HCT116 (cell line): ENCODE measurements around the gene HTT-AS. TPM values are rescaled to one million over a fixed set of nuclear protein-coding genes. Genes with fewer than 3 reads are reported as not detected.

Experiments
- ATAC-seq: fragments of 200-7000 bp; cut with Tn5 transposase; 2 replicates; pipeline ENCODE4 v1.9.1; 2020; ENCODE audit warnings: mild to moderate bottlenecking, moderate library complexity
- BruUV-seq: library from RNA; stranded (reverse); fragments of 400-500 nt; replicated peaks from 2 replicates; lab custom pipeline; 2021; lab: Mats Ljungman, UMichigan
- CTCF ChIA-PET: fragments of 300-600 bp; sonication (Branson Sonifier 250); formaldehyde crosslinking; loops from one replicate; lab custom pipeline; 2021; ENCODE audit warnings: antibody characterized with exemption; lab: Charles Lee
- POLR2A ChIA-PET: fragments of 300-600, 350-600 bp; sonication (Branson Sonifier 250); formaldehyde crosslinking; loops from one replicate; lab custom pipeline; 2021; ENCODE audit warnings: antibody characterized with exemption; lab: Charles Lee
- RAD21 ChIA-PET, 2 experiments: fragments of 300-600 bp; sonication (Branson Sonifier 250); formaldehyde crosslinking; loops; one replicate each; lab custom pipeline; 2023; ENCODE audit warnings: low total read pairs in 2 of 2; ENCODE audit not compliant: uncharacterized antibody in 2 of 2, unreplicated experiment in 2 of 2, low non-redundant PET in 1 of 2; lab: Charles Lee
- DNase-seq: peaks from one replicate; pipeline ENCODE4 v3.0.0-alpha.2; 2010; ENCODE audit warnings: low read depth, low spot score
- H2AFZ ChIP-seq: fragments of 200-600 bp; shearing (Covaris generic), sonication (generic); 2 replicates; pipeline ENCODE4 v1.6.1; 2017; ENCODE audit warnings: low read depth, mixed run types, mixed read lengths, antibody characterized with exemption, low read length; ENCODE audit not compliant: poor library complexity, severe bottlenecking
- H3K27ac ChIP-seq: 2 replicates; pipeline ENCODE4 v1.5.1; 2012; ENCODE audit warnings: low read depth, low read length
- H3K27me3 ChIP-seq: fragments of 200-600 bp; sonication (generic); 2 replicates; pipeline ENCODE4 v1.6.1; 2016; ENCODE audit warnings: mixed run types, low read length, mixed read lengths; ENCODE audit not compliant: insufficient read depth
- H3K36me3 ChIP-seq, 2 experiments: fragments of 200-500 bp in 1 of 2; fragments of 200-600 bp in 1 of 2; sonication (Bioruptor generic) in 1 of 2; sonication (generic) in 1 of 2; 2 replicates each; pipeline versions ENCODE4 v1.5.1 to v1.6.1; 2014 to 2016; ENCODE audit warnings: low read length in 2 of 2, inconsistent platforms in 1 of 2, mixed read lengths in 1 of 2, mixed run types in 1 of 2; ENCODE audit not compliant: insufficient read depth in 2 of 2, control insufficient read depth in 1 of 2
- H3K4me1 ChIP-seq, 2 experiments: fragments of 200-600 bp in 1 of 2; sonication (generic) in 1 of 2; 2 replicates each; pipeline versions ENCODE4 v1.5.1 to v1.6.1; 2012 to 2017; ENCODE audit warnings: low read length in 2 of 2, inconsistent platforms in 1 of 2, mild to moderate bottlenecking in 1 of 2, mixed read lengths in 1 of 2, mixed run types in 1 of 2, moderate library complexity in 1 of 2; ENCODE audit not compliant: insufficient read depth in 2 of 2, control insufficient read depth in 1 of 2
- H3K4me2 ChIP-seq: fragments of 200-600 bp; sonication (generic); 2 replicates; pipeline ENCODE4 v1.6.1; 2017; ENCODE audit warnings: mixed run types, low read length, mixed read lengths
- H3K4me3 ChIP-seq, 2 experiments: fragments of 200-600 bp in 1 of 2; sonication (generic) in 1 of 2; replicated peaks in 1 of 2; 2 replicates each; pipeline ENCODE4 v1.5.1; 2011 to 2016; ENCODE audit warnings: low read length in 2 of 2, control low read depth in 1 of 2, low read depth in 1 of 2, mild to moderate bottlenecking in 1 of 2, mixed read lengths in 1 of 2, mixed run types in 1 of 2
- H3K79me2 ChIP-seq: fragments of 200-600 bp; sonication (generic); 2 replicates; pipeline ENCODE4 v1.6.1; 2017; ENCODE audit warnings: mild to moderate bottlenecking, mixed run types, low read length, moderate library complexity, mixed read lengths; ENCODE audit not compliant: insufficient read depth
- H3K9ac ChIP-seq: fragments of 200-600 bp; sonication (generic); 2 replicates; pipeline ENCODE4 v1.6.1; 2016; ENCODE audit warnings: low read length, mixed read lengths
- H3K9me2 ChIP-seq: fragments of 200-600 bp; sonication (generic), shearing (Covaris generic); 2 replicates; pipeline ENCODE4 v1.6.1; 2017; ENCODE audit warnings: mixed run types, mild to moderate bottlenecking, moderate library complexity; ENCODE audit not compliant: insufficient read depth
- H3K9me3 ChIP-seq, 2 experiments: fragments of 200-500 bp in 1 of 2; fragments of 200-600 bp in 1 of 2; sonication (Bioruptor generic) in 1 of 2; sonication (generic) in 1 of 2; 2 replicates each; pipeline ENCODE4 v1.6.1; 2014 to 2017; ENCODE audit warnings: low read length in 2 of 2, mixed read lengths in 2 of 2, inconsistent platforms in 1 of 2, low read depth in 1 of 2, mild to moderate bottlenecking in 1 of 2, mixed run types in 1 of 2, moderate library complexity in 1 of 2; ENCODE audit not compliant: control insufficient read depth in 1 of 2, insufficient read depth in 1 of 2
- H4K20me1 ChIP-seq: fragments of 200-600 bp; sonication (generic), shearing (Covaris generic); 2 replicates; pipeline ENCODE4 v1.6.1; 2017; ENCODE audit warnings: mixed run types, mild to moderate bottlenecking, moderate library complexity; ENCODE audit not compliant: insufficient read depth
- CBX3 ChIP-seq: IDR thresholded peaks from 2 replicates; pipeline ENCODE4 v1.6.1; 2012; ENCODE audit warnings: low read depth
- CEBPB ChIP-seq: IDR thresholded peaks from 2 replicates; pipeline ENCODE4 v1.6.1; 2012; ENCODE audit warnings: low read depth
- EGR1 ChIP-seq: IDR thresholded peaks from 2 replicates; pipeline ENCODE4 v1.6.1; 2012; ENCODE audit warnings: low read depth
- EZH2phosphoT487 ChIP-seq: fragments of 200-600 bp; IDR thresholded peaks from 2 replicates; pipeline ENCODE4 v1.6.1; 2018; ENCODE audit warnings: antibody characterized with exemption, borderline replicate concordance
- FOSL1 ChIP-seq: IDR thresholded peaks from 2 replicates; pipeline ENCODE4 v1.6.1; 2012; ENCODE audit warnings: low read depth
- JUND ChIP-seq: IDR thresholded peaks from 2 replicates; pipeline ENCODE4 v1.6.1; 2012
- POLR2A ChIP-seq: IDR thresholded peaks from 2 replicates; pipeline ENCODE4 v1.7.0; 2011; ENCODE audit warnings: borderline replicate concordance; ENCODE audit not compliant: insufficient read depth, insufficient read length; ENCODE audit errors: extremely low read depth
- RAD21 ChIP-seq: IDR thresholded peaks from 2 replicates; pipeline ENCODE4 v1.6.1; 2012; ENCODE audit warnings: low read depth, mild to moderate bottlenecking
- SIN3A ChIP-seq: IDR thresholded peaks from 2 replicates; pipeline ENCODE4 v1.6.1; 2012; ENCODE audit warnings: low read depth
- SP1 ChIP-seq: IDR thresholded peaks from 2 replicates; pipeline ENCODE4 v1.6.1; 2012; ENCODE audit warnings: low read depth
- TCF7L2 ChIP-seq: IDR thresholded peaks from 2 replicates; pipeline ENCODE4 v1.7.0; 2011; ENCODE audit warnings: borderline replicate concordance, inconsistent platforms; ENCODE audit not compliant: insufficient read depth, insufficient read length; ENCODE audit errors: extremely low read depth
- intact Hi-C: fragments of 100-400 bp; cut with micrococcal nuclease; formaldehyde crosslinking; loops from 2 replicates; pipeline ENCODE4 v1.10.0; 2022
- total RNA-seq: library from RNA; stranded (reverse); gene quantifications from one replicate; pipeline ENCODE4 v1.2.1, GENCODE V29; 2021; ENCODE audit not compliant: unreplicated experiment
- TF ChIP-seq, protein P1 (sequence below): IDR thresholded peaks from 2 replicates; pipeline ENCODE4 v1.6.1; 2012; ENCODE audit warnings: low read depth
- TF ChIP-seq, protein P2 (sequence below): IDR thresholded peaks from 2 replicates; pipeline ENCODE4 v1.6.1; 2012

HTT-AS gene
- total RNA-seq, 1 experiment from 2014 or later = not detected

DNA sequence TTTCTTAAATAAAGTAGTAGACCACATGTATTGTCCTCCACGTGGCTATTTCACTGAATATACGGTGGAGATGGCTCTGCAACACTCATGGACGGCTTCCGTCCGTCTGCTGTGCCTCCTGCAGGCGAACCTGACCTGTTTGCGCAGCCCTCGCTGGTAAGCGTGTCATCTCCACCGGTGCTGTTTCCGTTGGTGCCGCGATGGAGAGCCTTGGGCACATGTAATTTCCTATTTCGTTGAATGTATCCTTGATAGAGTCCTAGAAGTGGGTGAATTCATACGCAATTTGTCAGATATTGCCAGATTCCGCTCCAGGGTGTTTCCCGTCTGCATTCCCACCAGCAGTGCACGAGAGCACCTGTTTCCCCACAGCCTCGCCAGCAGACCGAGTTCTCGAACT lies 48.5 kb downstream of the HTT-AS start:
- DNase-seq = no peak
- ChIA-PET RAD21 (no interaction called here), POLR2A (no interaction called here), CTCF (no interaction called here)
- intact Hi-C loops = no loop called here
- Histone ChIP-seq H4K20me1 (no peaks in the 10 kb centered on the region), H3K4me2 (no peak overlapping the region), H3K27ac (no peak overlapping the region), H3K36me3 (no peaks in the 10 kb centered on the region), H2AFZ (no peak overlapping the region), H3K9me3 (peaks cover 4 to 5% of the 10 kb centered on the region in 2 experiments; a peak in 1 of 4 replicates), H3K9ac (no peak overlapping the region), H3K4me3 (no peak overlapping the region), H3K79me2 (no peaks in the 10 kb centered on the region), H3K4me1 (no peaks in the 10 kb centered on the region), H3K27me3 (no peaks in the 10 kb centered on the region), H3K9me2 (no peaks in the 10 kb centered on the region)
- no TSS peak for BruUV-seq
- no peak for ATAC-seq
- TF ChIP-seq EGR1 = no peak
- TF ChIP-seq FOSL1 = no peak
- TF ChIP-seq SP1 = no peak
- TF ChIP-seq POLR2A = no peak
- no peak for TF ChIP-seq SIN3A

DNA sequence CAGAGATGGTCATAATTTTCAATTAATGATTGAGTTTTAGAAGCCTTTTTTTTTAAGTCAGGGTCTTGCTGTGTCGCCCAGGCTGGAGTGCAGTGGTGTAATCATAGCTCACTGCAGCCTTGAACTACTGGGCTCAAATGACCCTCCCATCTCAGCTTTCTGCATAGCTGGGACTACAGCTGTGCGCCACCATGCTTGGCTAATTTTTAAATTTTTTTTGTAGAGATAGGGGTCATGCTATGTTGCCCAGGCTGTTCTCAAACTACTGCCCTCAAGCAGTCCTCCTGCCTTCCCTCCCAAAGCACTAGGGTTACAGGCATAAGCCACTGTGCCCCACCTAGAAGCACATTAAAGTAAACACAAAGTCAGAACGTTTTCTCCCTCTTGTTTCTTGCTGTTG lies 51.7 kb downstream of the HTT-AS start:
- Histone ChIP-seq H3K27ac (no peak overlapping the region), H3K9me3 (peaks cover 4 to 5% of the 10 kb centered on the region in 2 experiments; a peak in 1 of 4 replicates), H3K9me2 (no peaks in the 10 kb centered on the region), H3K27me3 (no peaks in the 10 kb centered on the region), H3K4me2 (no peak overlapping the region), H3K4me1 (no peaks in the 10 kb centered on the region), H3K36me3 (no peaks in the 10 kb centered on the region), H3K4me3 (no peak overlapping the region)
- CTCF ChIA-PET = no interaction called here
- no TSS peak for BruUV-seq
- no peak for DNase-seq
- ATAC-seq = no peak
- no peak for TF ChIP-seq CEBPB
- no peak for TF ChIP-seq CBX3
- TF ChIP-seq, protein P1, sequence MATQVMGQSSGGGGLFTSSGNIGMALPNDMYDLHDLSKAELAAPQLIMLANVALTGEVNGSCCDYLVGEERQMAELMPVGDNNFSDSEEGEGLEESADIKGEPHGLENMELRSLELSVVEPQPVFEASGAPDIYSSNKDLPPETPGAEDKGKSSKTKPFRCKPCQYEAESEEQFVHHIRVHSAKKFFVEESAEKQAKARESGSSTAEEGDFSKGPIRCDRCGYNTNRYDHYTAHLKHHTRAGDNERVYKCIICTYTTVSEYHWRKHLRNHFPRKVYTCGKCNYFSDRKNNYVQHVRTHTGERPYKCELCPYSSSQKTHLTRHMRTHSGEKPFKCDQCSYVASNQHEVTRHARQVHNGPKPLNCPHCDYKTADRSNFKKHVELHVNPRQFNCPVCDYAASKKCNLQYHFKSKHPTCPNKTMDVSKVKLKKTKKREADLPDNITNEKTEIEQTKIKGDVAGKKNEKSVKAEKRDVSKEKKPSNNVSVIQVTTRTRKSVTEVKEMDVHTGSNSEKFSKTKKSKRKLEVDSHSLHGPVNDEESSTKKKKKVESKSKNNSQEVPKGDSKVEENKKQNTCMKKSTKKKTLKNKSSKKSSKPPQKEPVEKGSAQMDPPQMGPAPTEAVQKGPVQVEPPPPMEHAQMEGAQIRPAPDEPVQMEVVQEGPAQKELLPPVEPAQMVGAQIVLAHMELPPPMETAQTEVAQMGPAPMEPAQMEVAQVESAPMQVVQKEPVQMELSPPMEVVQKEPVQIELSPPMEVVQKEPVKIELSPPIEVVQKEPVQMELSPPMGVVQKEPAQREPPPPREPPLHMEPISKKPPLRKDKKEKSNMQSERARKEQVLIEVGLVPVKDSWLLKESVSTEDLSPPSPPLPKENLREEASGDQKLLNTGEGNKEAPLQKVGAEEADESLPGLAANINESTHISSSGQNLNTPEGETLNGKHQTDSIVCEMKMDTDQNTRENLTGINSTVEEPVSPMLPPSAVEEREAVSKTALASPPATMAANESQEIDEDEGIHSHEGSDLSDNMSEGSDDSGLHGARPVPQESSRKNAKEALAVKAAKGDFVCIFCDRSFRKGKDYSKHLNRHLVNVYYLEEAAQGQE = no peak
- no peak for TF ChIP-seq EZH2phosphoT487
- no peak for TF ChIP-seq FOSL1
- TF ChIP-seq, protein P2, sequence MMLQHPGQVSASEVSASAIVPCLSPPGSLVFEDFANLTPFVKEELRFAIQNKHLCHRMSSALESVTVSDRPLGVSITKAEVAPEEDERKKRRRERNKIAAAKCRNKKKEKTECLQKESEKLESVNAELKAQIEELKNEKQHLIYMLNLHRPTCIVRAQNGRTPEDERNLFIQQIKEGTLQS = no peak
- TF ChIP-seq TCF7L2 = no peak
- no peak for TF ChIP-seq RAD21
- TF ChIP-seq JUND = no peak
- no peak for TF ChIP-seq SP1
- TF ChIP-seq, all 23 proteins: peak for 0
- POLR2A ChIA-PET = no interaction called here
- no peak overlapping the region for H3K9ac ChIP-seq
- RAD21 ChIA-PET = no interaction called here
- intact Hi-C loops = no loop called here
- no peak overlapping the region for H2AFZ ChIP-seq
- H3K79me2 ChIP-seq = no peaks in the 10 kb centered on the region
- no peaks in the 10 kb centered on the region for H4K20me1 ChIP-seq
